NCI-H2227 treated with DMSO at 0.1 percent for 48 hours (cell line): Measurements from ENCODE around the gene SGIP1.
"Not testable (repeated sequence)": the region's sequence is repeated elsewhere in the genome, so short reads cannot be mapped to it uniquely, and the experiment has no call there.

ENCODE experiments used
- DNase-seq: peaks from one replicate; lab custom pipeline; 2025; lab: John Stamatoyannopoulos, UW

Gene SGIP1

DNA sequence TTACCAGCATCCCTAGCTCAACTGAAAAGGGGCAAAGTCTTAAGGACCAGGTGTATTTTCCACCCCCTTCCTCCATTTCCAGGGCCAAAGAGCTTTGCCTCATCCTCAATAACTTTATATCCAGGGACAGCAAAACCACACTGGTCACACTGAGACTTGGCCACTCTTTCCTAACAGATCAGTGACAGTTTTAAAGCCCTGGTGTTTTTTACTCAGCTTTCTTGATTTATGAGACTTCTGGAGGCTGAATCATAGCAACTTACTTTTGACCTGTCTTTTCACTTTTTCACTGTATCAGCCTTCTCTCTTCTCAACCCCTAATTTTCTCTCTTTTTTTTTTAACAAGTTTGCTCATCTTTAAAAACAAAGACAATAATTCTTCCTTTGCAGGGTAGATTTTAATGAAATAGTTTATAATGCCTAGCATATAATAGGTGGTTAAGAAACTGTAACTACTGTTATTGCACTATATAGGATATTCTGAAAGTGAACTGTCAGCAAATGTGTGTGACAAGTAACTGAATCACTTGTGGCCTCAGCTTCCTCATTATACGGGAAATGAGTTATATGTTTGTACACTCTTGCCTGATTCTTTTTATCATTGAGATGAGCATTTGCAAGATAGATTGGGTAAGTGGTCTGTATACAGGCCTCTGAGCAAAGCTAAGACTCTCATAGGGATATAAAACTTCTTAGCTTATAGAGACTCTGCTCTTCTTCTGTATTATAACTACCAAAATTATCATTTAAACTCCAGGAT, 198.6 kb downstream of the SGIP1 start:
- DNase-seq = no peak

DNA sequence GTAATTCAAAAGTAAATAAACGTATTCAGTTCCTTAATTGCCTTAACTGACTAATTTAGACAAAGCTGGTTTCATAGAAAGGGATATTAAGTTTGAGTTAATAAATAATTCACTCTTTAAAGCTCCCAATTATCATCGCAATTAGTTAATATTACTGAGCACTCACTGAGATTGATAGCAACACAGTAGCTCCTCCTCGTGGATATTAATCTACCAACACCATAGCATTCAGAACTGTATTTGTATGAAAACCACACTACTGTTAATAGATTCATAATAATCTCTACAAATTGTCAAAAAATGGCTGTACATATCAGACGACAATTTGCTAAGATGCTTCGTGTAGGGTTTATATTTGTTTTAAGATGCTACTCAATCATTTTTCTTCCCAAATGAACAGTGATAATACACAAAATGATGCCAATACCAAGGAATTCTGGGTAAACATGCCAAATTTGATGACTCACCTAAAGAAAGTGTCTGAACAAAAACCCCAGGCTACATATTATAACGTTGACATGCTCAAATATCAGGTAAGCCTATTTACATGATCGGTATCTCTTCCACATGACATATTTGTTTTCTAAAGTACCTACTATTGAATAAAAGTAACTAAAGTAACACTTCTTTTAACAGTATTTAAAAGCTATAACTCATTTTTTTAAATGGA, 199.5 kb downstream of the SGIP1 start:
- no peak for DNase-seq

DNA sequence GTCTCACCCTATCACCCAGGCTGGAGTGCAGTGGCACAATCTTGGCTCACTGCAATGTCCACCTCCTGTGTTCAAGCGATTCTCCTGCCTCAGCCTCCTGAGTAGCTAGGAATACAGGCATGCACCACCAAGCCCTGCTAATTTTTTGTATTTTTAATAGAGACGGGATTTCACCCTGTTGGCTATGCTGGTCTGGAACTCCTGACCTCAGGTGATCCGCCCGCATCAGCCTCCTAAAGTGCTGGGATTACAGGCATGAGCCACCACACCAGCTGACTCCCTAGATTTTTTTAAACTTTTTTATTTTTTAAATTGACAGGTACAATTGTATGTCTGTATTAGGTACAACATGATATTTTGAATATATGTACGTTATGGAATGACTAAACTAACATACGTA, 200.6 kb downstream of the SGIP1 start:
- DNase-seq = not testable (repeated sequence)

DNA sequence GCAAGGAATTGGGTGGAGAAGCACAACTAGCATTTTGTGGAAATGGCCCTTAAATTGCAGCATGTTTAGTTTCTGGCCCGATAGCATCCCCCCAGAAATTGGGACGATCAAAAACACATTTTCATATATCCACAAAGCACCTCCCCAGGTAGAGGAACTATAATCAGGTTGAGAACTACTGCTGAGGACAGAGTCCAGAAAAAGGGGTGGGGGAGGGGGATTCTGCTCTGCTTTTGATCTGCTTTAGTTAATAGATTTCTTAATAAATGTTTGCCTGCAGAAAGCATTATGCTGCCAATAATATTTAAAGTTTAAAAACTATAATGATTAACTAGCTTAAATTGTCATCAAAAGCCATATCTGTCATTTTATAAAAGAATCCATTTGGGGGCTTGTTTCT, 203.9 kb downstream of the SGIP1 start:
- no peak for DNase-seq

DNA sequence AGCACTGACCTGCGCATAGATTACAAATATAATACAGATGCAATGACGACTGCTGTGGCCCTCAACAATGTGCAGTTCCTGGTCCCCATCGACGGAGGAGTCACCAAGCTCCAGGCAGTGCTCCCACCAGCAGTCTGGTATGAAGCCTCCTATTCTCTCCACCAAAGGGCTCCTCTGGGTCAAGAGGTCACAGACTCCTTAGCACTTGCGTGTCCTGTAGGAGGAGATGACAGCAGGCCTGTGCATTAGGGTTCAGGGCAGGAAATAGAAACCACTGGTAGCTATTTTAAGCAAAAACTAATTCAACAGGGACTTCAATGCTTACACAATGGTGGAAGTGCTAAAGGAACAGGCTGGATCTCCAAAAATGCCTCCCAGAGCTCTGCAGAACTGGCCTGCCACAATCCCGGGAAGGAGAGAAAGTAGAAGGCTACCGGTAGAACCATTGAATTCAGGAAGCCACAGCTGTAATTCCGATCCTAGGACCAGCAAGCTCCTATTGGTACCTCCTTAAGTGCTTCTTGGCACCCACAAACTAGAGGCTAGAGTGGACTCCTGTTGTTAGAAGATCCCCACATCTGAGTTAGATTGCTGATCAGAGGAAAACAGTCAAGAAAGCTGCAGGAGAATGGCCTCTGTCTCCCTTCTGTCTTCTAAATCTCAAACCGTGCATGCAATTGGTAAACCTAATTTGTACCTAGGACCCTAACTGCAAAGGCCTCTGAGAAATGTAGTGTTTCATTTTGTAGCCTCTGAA, 205.6 kb downstream of the SGIP1 start:
- no peak for DNase-seq

DNA sequence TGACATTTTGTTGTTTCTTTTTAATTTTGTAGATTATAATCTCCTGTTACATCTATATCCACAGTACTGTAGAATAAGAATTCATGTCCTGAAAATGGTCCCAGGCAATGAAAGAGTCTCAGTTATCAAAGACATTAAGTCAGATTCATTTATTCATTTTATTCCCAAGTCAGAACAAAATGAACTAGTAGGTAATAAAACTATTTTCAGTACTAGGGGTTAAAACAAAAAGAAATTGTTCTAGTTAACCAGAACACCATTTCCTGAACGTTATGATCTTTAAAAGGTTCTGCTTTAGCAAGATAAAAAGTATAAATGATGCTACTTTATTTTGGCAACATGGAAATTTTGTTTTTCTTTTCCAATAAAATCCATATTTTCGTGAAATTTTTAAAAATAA, 211.5 kb downstream of the SGIP1 start:
- DNase-seq = no peak

DNA sequence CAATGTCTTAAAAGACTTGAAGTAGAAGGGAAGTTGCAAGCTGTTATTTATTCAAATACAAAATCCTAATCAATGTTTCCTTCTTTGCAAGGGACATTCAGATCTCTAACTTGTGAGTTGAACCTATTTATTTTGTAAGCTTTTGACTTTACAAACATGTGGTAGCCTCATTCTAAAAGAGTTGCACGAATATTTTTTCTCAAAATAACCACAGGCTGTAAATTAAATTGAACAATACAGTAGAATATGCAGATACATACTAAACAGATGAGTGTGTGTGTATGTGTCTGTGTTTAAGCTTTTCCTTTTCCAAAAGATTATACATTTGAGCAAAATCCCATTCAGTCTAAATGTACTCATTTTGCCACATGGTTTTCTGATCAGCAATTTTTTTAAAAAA, 213.5 kb downstream of the SGIP1 start:
- no peak for DNase-seq

DNA sequence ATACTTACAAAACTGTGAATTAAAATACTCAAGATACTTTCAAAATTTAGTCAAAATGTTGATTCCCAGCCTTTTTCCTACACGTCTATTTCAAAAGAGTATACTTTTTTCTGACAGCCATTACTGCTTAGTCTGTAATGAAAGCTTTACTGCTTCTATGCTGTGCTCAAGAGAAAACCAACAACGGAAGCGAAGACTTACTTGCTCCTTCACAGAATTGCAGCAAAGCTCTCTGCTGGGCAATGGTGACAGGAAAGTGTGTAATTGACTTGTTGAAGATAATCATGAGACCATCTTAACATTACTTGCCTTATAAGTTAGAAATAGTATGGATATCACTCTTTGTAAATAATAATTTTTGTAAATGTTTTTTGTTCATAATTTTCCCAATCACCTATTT, 216.6 kb downstream of the SGIP1 start:
- DNase-seq = no peak

DNA sequence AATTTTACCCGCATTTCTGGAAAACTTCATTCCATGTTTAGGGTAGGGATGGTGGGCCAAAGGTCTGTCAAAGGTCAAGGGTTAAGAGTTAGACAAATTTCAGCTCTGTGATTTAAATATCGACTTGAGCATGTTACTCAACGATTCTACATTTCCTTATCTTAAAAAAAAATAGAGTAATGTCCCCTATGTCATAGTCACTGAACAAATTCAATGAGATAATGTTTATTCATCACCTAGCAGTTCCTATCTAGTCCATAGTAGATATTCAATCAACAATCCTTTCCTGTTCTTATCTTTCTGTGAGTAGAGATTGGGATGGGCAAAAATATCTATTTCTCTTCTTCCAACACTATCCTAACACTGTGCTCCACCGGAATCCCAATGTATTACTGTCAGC, 217.2 kb downstream of the SGIP1 start:
- no peak for DNase-seq

DNA sequence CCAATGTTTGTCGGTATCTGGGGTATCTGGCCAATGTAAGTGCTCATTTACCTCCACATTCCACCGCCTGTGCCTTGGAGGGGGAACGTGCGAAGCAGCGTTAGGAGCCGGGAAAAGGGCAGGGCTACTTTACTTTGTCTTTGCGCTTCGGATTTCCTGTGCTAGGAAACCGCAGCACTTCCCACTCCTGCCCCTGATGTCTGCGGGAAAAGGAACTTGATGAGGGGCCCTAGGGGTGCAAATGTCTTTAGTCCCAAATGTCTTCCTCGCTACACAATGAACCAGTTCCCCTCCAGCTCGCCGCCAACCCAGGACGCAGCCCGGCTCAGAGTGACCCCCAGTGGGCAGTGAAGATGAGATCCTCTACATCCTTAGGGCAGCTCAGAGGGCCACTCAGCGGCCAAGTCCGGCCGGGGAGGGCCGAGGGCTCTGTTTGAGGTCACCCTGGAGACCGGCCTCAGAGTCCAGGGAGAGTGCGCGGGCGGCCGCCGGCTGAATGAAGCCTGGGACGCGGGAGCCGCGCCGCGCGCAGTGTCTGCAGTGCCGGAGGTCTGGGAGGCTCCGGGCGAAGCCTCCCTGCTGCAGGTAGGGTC, 218.1 kb downstream of the SGIP1 start, which contains the start of gene DYNLT5:
Gene DYNLT5 (plus strand): TSS at position 460 of the 593 bp plus-strand sequence. CDS start 2,200 bp downstream, outside the sequence.
- DNase-seq = no peak

DNA sequence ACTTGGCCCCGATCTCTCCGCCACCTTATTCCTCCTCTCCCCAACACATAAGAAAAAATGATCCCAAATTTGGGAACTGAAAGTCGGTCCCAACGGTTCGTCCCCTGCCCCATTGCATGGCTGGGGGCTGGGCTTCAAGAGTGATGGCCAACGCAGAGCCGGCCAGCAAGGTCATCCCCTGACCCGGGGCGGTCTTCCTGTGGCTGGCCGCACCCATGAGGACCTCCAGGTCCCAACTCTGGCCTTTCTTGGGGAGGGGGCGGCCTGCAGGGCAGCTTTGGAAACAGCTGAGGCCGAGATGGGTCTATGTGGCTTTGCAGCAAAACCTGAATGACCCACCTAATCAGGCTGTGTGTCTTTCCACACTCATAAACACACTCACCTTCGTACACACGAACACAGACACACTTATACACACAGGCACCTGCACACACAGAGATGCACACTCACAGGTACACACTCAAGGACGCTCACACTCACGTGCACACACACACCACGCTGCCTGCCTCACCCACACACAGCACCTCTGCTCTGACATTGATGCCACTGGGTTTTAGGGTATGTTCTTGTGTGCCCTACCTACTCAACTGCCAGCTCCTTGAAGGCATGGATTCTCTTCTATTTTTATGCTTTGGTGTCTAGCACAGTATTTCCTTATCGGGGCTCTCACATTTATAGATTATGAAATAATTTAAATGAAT, 218.9 kb downstream of the SGIP1 start:
- no peak for DNase-seq

DNA sequence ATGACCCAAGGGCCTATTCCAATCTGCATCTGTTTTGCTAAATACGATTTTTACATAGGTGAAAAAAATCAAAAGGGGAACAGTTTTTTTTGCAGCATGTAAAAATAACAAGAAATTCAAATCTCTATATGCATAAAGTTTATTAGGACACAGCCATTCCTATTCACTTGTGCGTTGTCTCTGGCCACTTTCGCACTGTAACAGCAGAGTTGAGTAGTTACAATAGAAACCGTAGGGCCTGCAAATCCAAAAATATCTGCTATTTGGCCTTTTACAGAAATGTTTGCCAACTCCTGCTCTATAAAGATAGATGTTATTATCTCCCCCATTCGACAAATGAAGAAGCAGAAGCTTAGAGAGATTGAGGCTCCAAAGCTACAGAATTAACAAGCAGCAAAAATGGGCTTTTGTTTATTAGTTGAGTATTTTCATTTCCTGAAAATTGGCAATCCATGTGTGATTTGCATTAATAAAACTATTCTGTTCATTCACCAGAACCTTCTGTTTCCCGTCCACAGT, 223.8 kb downstream of the SGIP1 start:
- no peak for DNase-seq

DNA sequence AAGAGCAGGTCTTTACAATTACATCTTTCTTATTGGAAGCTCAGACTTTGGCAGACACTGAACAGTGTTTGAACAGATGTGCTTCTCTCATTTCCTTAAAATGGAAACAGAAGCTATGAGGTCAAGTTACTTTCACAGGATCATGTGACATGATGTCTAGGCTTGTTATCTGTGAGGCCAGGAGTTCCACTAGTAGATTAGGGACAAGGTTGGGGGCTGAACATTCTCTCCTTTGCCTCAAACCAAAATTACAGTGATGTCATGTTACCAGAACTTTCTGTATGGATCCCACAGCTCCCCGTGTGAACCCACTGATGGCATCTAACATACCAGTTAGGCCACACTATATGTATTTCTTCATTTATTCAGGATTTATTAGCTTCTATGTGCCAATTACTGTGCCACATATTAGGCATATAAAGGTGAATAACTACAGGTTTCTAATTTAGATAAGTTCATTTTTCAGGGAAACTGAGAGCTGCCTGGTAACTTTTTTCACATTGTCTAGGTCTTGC, 224.3 kb downstream of the SGIP1 start:
- no peak for DNase-seq

DNA sequence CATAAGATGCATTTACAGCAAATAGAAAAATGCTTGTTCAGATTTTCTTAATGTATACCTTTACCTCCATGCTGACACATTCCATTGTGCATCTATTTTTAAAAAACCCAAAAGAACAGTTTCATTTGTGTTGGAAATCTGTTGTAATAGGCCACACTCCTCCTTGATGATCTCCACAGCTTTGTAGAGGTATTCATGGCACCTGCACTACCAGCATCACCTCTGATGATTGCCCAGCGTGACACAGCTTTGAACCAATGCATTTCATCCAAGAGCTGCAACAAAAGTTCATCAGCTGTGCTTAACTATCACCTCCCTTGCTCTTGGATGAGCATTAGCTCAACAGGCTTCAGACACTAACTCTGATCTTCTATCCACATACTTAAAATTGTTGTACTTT, 226.6 kb downstream of the SGIP1 start:
- DNase-seq = no peak

DNA sequence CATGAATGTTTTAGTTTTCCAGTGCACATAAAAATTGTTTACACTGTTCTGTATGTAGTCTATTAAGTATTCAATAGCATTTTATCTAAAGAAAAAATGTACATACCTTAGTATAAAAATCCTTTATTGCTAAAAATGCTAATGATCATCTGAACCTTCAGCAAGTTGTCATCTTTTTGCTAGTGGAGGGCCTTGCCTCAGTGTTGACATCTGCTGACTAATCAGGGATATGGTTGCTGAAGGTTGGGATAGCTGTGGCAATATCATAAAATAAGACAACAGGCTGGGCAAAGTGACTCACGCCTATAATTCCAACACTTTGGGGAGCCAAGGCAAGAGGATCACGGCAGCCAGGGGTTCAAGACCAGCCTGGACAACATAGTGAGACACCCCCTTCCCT, 227.3 kb downstream of the SGIP1 start:
- DNase-seq = no peak

DNA sequence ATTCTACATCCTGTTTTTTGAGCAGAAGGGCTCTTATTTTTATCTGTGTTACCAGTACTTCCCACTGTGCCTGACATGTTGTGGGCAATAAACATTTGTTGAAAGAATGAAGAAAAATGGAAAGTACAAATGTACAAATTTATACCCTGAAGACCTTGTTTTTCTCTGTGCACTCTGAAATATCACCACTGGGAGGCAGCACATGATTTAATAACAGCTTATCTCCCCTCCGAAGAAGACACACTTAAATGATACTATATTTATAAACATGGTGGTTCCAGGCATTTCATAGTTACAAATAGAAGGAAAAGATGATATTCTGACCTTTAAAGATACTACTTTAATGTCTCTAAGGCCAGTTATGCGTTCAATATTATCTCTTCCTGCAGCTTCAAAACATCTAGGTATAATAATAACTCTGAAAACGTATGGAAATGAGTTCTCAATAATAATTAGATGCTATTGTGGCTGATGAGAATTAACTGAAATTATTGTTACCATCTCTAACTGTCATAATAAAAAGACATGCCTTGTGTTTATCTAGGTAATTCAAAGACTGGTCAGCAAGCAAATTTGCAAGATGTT, 231.1 kb downstream of the SGIP1 start:
- peak; percentile 32 for DNase-seq

DNA sequence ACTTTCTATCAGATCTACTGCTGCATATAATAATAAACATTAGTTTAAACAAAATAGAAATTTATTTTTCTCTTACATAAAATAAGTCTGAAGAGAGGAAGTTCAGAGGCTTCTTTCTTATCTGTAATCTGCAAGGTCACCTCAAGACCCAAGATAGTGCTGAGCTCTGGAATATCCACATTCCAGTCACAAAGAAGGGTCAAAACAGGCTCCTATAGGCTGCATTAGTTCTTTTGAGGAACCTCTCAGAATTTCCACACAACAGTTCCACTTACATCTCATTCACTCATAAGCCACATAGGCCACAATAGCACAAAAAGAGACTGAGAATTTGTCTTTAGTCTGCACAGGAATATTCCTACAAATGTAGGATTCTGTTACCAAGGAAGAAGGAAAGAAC, 233.7 kb downstream of the SGIP1 start:
- no peak for DNase-seq

DNA sequence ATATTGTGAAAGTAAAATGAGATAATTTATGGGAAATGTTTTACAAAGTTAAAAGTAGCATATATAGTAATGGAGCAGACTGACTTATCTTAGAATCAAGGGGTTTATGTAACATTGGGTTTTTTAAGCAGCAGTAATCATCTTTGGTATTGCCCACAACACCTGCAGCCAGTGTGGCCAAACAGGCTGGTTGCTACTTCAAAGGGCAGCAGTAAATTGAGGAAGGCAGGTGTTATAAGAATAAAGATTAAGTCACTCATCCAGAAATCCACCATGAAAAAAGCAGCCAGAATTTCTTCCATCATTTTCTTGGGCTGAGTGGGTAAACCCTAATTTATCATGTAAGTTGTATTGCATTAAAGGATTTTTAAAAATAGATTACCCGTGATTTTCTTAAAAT, 235.0 kb downstream of the SGIP1 start:
- no peak for DNase-seq

DNA sequence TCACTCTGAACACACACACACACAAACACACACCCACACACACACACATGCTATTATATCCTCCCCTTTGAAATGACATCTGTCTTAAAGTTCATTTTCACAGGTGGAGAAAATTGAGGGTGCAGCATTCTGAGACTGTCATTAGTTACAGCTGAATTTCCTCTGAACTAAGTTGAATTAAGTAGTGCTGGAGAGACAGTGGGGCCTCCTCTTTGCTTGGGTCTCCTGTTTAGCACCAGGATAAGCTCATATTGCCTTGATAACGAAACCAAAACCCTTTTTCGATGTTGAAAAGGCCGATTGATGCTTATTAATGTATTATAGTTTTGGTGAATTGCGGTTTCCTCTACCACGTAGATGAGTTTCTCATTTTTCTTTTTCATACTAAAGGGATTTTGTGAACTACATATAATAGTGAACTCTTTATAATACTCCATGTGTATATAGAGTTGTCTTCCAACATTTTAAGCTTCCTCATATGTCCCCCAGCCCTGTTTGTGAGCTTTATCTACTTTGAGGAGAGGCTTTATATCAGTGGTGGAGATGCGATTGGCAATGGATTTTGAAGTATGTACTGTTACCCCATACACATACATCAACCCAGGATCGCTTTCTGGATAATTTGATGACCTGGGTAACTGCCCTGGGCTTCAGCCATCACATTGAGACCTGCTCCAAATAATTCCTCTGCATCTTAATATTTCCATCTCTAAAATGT, 235.7 kb downstream of the SGIP1 start:
- DNase-seq = peak; percentile 40

DNA sequence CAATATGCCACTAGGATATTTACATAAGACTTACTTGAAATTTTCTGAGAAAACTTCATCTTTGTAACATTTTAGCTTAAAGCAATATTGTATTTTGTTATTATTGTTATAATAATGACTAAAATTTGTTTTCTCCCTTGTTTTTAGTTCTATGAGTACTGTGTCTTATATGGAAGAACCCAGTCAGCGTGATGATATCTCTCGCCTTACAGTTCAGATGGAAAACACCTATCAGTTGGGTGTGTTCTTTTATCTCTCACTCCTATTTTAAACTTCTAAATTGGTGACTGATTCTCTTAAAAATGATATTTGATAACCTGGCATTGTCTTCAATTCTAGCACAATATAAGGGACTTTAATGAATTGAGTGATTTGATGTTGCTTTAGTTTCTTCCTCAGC, 236.3 kb downstream of the SGIP1 start:
- DNase-seq = no peak
